Choroid plexus epithelial cell (primary cell): ENCODE data around the gene IL6R.

Experiments used
- DNase-seq: peaks from one replicate; pipeline ENCODE4 v3.0.0-alpha.2; 2010; ENCODE audit warnings: low read depth
- H3K4me3 ChIP-seq: 2 replicates; pipeline ENCODE4 v1.5.1; 2011; ENCODE audit warnings: low read depth, mild to moderate bottlenecking, control low read depth, low read length, moderate library complexity
- CTCF ChIP-seq: conservative IDR thresholded peaks from 2 replicates; pipeline ENCODE4 v1.5.1; 2011; ENCODE audit warnings: low read depth, mild to moderate bottlenecking, control low read depth, inconsistent platforms, low read length, moderate library complexity

Gene IL6R

GRCh38 chr1:154416471-154417337 is 11.6 kb downstream of the IL6R start:
- no peak for TF ChIP-seq CTCF
- no peak for DNase-seq
- H3K4me3 ChIP-seq, result no peak overlapping the region

DNA sequence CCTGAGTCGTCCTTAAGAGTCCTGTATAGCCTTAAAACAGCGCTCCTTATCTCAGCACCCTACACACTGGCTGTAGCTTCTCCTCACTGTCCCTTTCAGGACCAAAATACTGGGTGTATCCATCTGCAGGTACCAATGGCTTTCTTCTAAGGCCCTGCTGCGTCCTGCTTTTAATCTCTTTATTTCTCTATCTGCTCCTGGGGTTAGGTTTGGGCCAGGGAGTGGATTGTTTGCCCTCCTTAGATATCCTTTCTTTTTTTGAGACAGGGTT is 12.1 kb downstream of the IL6R start:
- TF ChIP-seq CTCF, result no peak
- DNase-seq, result no peak
- no peak overlapping the region for H3K4me3 ChIP-seq

- DNase-seq, result peak; percentile 27
- H3K4me3 ChIP-seq, result no peak overlapping the region
- no peak for TF ChIP-seq CTCF
Observed at GRCh38 chr1:154418062-154418921, 13.1 kb downstream of the IL6R start.

DNA sequence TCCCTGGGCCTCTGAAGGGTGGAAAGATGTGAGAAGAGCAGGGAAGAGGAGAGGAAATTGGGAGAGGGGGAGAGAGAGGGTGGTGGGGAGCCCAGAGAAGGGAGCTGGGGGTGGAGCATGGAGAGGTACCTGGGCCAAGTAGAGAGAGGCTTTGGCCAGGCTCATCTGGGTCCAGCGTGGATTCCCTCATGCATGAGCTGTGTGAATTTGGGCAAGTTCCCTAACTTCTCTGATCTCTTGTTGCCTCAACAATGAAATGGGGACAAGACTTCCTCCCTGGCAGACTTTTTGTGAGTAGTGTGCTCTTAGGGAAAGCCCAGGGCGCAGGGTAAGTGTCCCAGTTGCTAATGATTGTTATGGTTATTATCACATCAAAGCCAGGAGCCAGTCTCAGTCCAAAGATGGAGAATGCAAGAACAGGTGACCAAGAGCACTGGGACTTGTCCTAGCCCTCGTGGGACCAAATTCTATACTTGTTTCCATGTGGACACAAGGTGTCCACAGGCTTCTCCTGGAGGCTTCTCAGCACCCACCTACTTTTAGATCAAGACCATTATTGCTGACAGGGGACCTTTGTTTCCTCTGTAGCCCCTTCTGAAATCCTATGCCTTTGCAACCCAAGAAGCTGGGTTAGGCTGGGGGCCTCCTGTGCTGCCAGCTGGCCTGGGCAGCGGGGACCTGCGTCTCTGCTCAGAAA is 13.9 kb downstream of the IL6R start:
- H3K4me3 ChIP-seq, result no peak overlapping the region

GRCh38 chr1:154419620-154420571 is 14.8 kb downstream of the IL6R start:
- DNase-seq, result peak; percentile 98

More for the DNA sequence above, 13.9 kb downstream of the IL6R start:
- TF ChIP-seq CTCF, result no peak
- DNase-seq, result no peak

More at GRCh38 chr1:154419620-154420571, 14.8 kb downstream of the IL6R start:
- TF ChIP-seq CTCF, result no peak
- no peak overlapping the region for H3K4me3 ChIP-seq
